Progenitor cell of endocrine pancreas (in vitro differentiated cells): ENCODE measurements around the gene SERTAD2. TPM values are rescaled to one million over a fixed set of nuclear protein-coding genes. Genes with fewer than 3 reads are reported as not detected.

Experiments
- DNase-seq: peaks from one replicate; pipeline ENCODE4 v3.0.0; 2021; ENCODE audit warnings: low spot score; ENCODE audit not compliant: unreplicated experiment
- H3K27ac Mint-ChIP-seq: 2 replicates; pipeline ENCODE4 v1.8.0; 2021; ENCODE audit warnings: mild to moderate bottlenecking, moderate library complexity, mixed read lengths
- H3K27me3 Mint-ChIP-seq: 2 replicates; pipeline ENCODE4 v1.8.0; 2021; ENCODE audit warnings: mixed read lengths
- H3K36me3 Mint-ChIP-seq: 2 replicates; pipeline ENCODE4 v1.8.0; 2022; ENCODE audit warnings: mixed read lengths; ENCODE audit not compliant: insufficient read depth
- H3K4me1 Mint-ChIP-seq: 2 replicates; pipeline ENCODE4 v1.8.0; 2021; ENCODE audit warnings: low read depth, mixed read lengths
- H3K4me3 Mint-ChIP-seq: 2 replicates; pipeline ENCODE4 v1.8.0; 2021; ENCODE audit warnings: low read depth, mild to moderate bottlenecking, moderate library complexity, mixed read lengths
- H3K9me3 Mint-ChIP-seq: 2 replicates; pipeline ENCODE4 v1.8.0; 2021; ENCODE audit warnings: low read depth, mixed read lengths
- total RNA-seq: library from RNA; stranded (reverse); gene quantifications from 2 replicates; pipeline ENCODE4 v1.2.1, GENCODE V29; 2021
- TF ChIP-seq, protein P1 (sequence below): fragments of 200-600 bp; sonication (generic); IDR thresholded peaks from one replicate; pipeline ENCODE4 v1.5.0; 2021; ENCODE audit warnings: antibody characterized with exemption, mild to moderate bottlenecking; ENCODE audit not compliant: unreplicated experiment

SERTAD2 gene
- total RNA-seq, 1 donor from 2014 or later = 19.0 TPM

DNA sequence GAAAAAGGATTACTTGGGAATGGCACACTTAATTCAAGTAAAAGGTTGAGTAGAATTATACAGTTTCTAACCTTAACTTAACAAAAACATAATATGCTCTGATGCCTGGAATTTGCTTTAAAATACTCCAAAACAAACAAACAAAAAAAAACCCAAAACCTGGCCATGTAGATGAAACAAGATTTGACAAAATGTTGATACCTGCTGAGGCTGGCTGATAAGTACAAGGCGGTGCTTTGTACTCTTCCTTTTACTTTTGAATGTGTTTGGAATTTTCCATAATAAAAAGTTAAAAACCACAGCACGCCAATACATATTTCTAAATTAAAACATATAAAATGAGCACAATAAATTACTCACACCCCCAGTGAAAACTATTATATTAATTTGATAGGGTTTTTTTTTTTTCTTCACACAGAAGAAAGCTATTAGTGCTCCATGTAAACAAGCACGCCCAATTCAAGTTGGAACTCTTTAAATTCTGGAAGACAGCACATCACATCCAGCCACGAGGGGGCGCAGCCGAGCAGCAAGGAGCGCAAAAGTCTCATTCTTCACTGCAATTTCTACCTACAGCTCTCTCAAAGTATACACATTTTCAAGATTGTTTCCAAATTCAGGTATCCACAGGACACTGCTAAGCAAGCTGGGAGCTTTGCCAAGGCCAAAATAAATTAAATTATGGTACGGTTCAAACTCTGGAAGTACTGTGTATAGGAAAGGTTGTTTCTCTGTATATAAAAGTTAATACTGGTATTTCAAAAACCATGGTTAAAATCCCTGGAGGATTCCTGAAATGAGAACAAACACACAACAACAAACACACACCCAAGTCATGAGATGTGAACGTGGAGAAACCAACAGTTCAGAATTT lies 7.5 kb downstream of the SERTAD2 start:
- H3K4me1 Mint-ChIP-seq = peaks cover 69% of the 10 kb centered on the region
- H3K36me3 Mint-ChIP-seq = no peaks in the 10 kb centered on the region
- TF ChIP-seq, protein P1, sequence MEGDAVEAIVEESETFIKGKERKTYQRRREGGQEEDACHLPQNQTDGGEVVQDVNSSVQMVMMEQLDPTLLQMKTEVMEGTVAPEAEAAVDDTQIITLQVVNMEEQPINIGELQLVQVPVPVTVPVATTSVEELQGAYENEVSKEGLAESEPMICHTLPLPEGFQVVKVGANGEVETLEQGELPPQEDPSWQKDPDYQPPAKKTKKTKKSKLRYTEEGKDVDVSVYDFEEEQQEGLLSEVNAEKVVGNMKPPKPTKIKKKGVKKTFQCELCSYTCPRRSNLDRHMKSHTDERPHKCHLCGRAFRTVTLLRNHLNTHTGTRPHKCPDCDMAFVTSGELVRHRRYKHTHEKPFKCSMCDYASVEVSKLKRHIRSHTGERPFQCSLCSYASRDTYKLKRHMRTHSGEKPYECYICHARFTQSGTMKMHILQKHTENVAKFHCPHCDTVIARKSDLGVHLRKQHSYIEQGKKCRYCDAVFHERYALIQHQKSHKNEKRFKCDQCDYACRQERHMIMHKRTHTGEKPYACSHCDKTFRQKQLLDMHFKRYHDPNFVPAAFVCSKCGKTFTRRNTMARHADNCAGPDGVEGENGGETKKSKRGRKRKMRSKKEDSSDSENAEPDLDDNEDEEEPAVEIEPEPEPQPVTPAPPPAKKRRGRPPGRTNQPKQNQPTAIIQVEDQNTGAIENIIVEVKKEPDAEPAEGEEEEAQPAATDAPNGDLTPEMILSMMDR = peak; percentile 99
- H3K27ac Mint-ChIP-seq = peak overlapping the region; percentile 68
- H3K4me3 Mint-ChIP-seq = no peak overlapping the region
- no peaks in the 10 kb centered on the region for H3K9me3 Mint-ChIP-seq
- DNase-seq = peak; percentile 74
- no peaks in the 10 kb centered on the region for H3K27me3 Mint-ChIP-seq

DNA sequence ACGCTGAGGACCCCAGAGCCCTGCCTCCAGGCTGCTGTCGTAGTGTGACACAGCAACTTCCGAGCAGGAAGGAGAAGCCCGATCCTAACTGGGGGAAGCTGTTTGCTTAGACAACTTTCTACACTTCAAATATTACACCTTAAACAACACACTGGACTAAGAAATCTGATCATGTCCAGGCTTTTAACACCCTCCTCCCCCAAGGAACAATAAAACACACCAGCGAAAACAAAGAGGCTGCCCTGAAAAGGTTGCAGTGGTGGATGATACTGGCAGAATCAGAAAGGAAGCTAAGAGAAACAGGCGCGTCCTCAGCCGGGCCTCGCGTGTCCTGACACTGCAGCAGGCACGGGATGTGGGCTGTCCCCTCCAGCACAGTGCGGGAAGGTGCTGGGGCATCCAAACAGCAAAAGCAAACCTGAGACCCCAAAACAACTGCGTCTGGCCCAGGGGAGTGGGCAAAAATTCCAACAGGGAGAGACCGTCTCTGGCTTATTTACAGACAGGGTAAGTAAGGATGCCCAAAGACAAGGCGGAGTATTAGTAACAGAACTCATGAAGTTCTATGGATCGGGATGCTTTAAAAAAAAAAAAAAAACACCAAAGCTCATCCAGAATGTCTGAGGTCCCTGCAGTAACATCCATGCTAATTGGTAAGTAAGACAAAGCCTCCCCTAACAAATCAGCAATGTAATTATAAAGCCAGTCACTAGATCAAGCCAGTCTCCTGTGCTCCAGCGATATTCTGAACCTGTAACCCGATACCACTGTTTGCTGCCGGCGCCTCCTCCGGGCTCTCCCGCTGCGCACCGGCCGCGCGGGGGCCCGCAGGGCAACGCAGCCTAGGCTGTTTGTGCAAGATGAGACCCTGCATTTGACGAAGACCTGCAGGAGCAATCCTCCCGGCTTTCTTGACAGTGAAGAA lies 9.0 kb downstream of the SERTAD2 start:
- TF ChIP-seq, protein P1 = peak; percentile 20

DNA sequence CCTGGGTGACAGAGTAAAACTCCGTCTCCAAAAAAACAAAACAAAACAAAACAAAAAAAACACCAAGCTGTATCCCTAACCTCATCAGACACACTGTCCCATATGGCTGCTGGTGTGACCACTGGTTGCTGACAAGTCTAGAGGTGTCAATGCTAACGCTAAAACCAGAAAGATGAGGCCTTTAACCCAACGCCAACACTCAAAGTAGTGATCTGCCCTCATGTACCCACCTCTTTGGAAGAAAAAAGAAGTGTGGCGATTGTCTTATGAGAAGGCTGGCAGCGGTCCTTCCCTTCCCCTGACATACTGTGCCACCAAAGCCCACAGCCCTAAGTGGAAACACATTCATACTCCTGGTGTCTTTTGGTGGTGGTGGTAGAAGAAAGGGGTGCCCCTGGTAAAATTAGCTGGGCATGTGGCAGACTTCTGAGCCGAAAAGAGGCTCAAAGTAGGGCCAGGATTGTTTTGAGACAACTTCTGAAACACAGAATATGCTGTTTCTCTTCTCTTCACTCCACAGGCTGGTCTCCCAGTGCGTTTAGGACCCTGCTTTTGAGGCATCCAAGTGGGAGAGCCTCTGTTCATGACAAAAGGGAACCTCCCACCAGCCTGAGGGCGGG lies 9.8 kb downstream of the SERTAD2 start:
- no peaks in the 10 kb centered on the region for H3K36me3 Mint-ChIP-seq
- TF ChIP-seq, protein P1 = no peak
- peaks cover 65% of the 10 kb centered on the region for H3K4me1 Mint-ChIP-seq
- H3K9me3 Mint-ChIP-seq = no peaks in the 10 kb centered on the region
- DNase-seq = no peak
- H3K4me3 Mint-ChIP-seq = peak overlapping the region; percentile 79
- no peaks in the 10 kb centered on the region for H3K27me3 Mint-ChIP-seq
- peak overlapping the region; percentile 99 for H3K27ac Mint-ChIP-seq

More for the DNA sequence above, 9.0 kb downstream of the SERTAD2 start:
- DNase-seq = peak; percentile 36
- no peaks in the 10 kb centered on the region for H3K9me3 Mint-ChIP-seq
- peaks cover 68% of the 10 kb centered on the region for H3K4me1 Mint-ChIP-seq
- H3K27me3 Mint-ChIP-seq = no peaks in the 10 kb centered on the region
- H3K27ac Mint-ChIP-seq = peak overlapping the region; percentile 99
- peak overlapping the region; percentile 79 for H3K4me3 Mint-ChIP-seq
- no peaks in the 10 kb centered on the region for H3K36me3 Mint-ChIP-seq

DNA sequence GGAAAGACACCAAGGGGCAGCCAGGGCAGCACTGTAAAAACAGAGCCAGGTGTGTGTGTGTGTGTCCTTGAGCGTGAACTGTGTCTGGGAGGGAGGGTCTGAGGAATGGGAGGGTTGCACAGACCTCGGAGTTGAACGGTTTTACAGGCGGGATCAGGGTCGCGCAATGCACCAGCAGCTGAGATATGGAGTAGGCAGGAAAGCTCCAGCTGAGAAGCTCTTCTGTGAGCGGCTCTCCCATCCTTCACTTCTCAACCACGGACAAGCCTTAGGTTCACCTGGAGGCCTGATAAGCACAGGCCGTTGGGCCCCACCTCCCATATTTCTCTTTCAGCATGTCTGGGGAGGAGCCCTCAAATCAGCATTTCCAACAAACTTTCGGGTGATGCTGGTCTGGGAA lies 12.1 kb downstream of the SERTAD2 start:
- peak overlapping the region; percentile 68 for H3K27ac Mint-ChIP-seq
- no peaks in the 10 kb centered on the region for H3K9me3 Mint-ChIP-seq

More for the DNA sequence above, 12.1 kb downstream of the SERTAD2 start:
- Mint-ChIP-seq H3K4me1 (peaks cover 67% of the 10 kb centered on the region), H3K36me3 (peaks cover under 1% of the 10 kb centered on the region), H3K4me3 (no peak overlapping the region), H3K27me3 (no peaks in the 10 kb centered on the region)
- DNase-seq = no peak
- TF ChIP-seq, protein P1 = no peak
